ENCODE measurements around the gene JAG1.
A peak's percentile ranks its signal among the peaks of the same experiment; 100 is the strongest.

JAG1 gene

DNA sequence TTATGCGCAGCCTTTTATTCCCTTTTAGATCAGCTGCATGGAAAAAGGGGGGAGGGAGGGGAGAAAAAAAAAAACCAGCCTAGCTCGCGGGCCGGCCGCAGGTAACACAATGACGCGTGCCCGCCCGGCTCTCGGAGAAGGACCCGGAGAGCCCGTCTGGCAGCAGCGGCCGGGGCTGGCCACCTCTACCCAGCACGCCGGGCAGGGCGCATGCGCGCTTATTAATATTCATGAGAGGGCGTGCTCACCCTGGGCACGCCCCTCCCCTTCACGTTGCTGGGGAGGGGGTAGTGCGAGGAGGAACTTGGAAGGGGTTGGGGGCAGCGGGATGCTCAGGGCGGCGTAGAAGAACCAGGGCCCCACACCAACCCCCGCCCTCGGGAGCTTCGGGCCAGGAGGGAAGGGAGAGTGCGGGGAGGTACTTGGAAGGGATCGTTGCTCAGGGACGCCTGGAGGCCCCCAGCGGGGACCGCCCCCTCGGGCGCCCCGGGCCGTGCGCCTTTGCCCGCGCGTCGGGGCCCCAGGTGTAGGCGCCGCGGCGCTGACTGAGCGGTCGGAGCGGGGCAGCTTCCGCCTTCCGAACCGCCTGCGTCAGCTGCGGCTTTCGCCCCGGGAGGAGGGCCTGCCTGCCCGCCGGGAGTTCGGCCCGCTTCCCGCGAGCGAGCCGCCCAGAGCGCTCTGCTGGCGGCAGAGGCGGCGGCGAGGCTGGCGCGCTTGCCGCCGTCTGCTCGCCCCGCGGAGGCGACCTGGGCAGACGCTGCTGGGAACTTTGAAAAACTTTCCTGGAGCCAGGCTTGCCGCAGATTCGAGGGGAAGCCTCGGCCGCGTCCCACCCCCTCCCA, at the start of gene JAG1:
JAG1 (minus strand) TSS at position 158 of the 842 bp plus-strand sequence. CDS start 469 bp downstream, outside the sequence.
- peak; percentile 96 for DNase-seq

DNA sequence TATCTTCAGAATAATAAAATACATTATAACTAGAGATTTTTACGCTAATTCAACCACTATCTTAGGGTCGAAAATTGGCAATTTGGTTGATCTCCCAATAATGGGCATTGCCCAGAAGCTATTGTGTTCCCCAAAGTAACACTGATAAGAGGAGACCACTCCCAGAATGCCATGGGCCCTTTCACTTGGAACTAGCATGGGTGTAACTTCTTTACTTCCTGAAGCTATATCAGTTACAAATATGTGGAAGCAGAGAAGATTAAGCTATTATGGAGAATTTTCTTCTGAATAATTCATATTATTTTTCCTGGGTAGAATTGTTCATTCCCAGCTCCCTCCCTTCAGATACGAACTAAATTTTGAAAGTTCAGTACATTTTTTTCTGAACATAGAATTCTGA, 48.2 kb upstream of the JAG1 start:
- DNase-seq, result no peak

DNA sequence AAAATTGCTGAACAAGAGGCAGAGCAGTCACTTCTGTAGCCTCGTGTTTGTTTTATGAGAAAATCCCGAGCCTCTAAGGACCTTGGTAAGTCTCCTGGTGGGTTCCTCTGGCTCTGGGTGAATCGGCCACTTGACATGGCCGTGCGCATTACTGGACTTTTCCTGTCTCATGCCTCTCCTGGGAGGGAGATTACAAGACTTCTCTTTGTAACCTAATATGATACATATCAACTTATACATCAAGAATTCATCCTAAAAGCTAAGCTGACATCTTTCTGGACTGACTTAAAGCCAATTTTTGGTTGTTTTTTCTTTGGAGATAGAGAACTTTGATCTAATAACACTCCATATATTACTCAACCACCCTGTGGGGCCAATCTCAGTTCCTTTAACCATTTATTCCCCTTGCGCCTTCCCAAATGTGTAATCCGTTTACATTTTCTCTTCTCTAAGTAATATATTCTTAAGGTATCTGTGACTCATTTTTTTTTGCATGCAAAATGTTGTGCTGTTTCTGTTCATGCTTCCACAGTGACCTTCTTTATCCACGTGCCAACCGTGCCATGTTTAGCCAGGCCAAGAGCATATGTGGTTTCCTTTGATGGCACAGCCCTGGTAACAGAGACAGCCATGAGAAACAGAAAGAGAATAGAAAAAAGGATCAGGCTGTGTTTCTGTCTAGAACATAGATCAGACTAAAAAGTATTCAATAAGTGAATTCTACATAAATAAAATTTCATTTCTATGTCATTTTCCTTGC, 47.5 kb upstream of the JAG1 start:
- no peak for DNase-seq

DNA sequence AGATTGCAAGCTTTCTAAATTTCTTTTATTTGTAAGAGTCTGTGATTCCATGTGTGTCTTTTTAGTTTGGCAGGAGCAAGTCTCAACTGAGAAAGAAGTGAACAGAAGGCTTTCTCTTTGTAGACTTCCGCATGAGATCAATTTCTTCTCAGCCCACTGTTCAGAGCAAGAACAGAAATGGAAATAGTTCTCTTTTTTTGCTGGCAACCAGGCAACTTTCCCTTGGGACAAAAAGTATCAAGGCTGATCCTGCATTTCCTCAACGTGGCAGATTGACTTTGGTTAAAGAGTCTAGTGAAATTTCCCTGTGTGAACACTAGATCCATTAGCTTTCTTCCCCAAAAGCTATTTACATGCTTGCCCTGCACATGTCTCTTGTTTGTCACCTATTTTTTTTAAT, 46.8 kb upstream of the JAG1 start:
- no peak for DNase-seq

DNA sequence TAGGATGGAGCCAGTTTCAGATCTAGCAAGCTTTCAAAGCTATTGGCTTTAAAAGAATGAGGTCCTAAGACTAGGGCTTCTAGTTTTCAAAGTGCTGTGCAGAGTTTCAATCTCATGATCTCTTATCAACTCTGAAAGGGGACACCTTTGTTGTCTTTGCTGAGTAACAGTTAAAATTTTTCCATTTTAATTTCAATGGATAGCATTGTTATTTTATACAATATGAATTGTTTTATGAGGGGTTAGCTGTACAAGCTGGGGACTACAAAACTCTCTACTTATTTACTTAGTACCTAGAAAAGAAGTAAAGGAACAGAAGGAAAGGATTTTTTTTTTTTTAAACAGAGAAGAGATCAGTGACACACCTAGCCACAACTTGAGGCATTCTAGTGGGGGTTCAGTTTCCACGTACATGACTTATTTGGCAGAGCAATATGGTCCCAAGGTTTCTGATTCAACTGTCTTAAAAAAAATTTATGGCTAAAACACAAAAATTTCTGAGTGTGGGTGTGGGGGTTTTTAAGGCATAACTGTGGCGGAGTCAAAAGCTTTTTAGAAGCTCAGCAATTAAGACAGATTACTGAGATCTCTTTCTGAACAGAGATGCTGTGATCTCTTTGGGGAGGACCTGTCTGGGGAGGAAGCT, 46.1 kb upstream of the JAG1 start:
- no peak for DNase-seq

DNA sequence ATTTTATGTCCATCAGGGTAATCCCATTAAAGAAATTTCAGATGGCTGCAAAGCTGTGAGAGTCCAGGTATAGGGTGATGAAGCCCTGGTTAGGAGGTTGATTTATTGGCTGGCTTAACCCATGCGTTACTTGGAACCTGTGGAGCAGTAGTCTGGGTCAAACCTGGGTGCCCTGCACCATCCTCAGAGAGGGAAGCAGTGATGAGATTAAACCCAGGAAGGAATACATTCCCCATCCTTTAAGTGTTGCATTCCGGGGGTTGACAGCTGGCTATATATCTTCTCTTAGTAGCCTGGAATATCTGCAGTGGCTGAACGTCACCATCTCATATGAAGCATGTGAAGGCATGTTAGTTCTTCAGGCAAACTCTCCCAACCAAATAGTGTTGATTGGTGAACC, 44.9 kb upstream of the JAG1 start:
- DNase-seq, result no peak

DNA sequence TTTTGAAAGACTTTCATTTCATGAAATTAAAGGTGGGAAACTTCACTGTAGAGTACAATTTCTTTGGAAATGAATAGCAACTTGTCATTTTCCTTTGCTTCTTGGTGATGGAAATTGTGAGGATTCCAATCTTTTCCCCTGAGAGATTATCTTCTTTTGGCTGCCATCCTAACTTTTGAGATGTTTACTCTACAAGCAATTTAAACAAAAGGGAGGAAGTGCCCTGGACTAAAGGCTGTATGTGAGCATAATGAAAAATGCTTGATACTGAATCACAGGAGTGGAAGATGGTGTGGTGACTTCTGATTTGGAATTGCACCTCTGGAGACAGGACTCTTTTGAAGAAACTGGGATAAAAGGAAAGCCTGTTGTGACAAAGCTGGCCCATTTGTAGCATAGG, 43.1 kb upstream of the JAG1 start:
- DNase-seq, result no peak

DNA sequence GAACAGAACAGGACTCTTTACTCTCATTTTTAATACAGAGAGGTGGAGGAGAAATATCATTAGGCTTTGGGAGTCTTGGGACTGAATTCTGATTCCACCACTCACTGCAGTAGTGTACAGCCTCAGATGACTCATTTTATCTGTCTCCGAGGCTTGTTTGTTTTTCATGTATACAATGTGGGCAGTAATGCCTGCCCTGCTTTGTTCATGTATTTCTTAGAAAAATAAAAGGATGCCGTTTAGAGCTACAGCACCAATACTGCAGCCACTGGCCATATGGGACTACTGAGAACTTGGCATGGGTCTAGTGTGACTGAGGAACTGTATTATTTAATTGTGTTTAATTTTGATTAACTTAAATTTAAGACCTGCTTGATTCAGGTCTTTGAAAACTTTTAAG, 41.2 kb upstream of the JAG1 start:
- no peak for DNase-seq

DNA sequence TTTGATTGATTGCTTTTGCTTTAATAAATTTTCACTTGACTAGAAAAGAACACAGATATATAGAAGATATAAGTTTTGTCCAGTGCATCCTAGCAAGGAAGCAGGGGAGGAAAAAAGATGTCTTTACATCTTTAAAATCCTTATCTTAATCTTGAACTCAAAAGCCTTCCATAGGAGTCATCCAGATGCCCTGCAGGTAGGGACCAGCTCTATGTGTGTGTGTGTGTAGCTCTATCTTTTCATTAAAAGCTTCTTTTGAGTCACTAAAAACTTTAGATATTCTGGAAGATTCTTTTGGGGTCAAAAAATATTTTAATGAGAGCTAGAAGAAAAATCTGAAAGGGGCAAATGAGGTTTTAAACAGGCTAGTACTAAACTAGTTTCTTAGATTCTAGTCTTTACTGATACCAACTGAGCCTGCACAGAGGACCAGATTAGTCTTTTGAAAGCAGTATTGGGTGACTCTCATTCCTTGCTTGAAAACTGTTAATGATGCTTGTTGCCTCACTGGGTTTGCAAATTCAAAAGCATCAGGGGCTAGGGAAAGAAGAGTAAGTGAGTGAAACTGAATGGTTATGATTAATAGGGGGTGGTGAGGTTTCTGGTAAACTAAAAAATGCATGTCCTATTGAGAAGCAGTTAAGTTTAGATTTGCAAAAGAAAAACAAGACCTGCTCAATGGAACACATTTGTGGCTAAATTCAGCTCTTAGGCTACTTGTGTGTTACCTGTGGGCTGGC, 40.6 kb upstream of the JAG1 start:
- no peak for DNase-seq

DNA sequence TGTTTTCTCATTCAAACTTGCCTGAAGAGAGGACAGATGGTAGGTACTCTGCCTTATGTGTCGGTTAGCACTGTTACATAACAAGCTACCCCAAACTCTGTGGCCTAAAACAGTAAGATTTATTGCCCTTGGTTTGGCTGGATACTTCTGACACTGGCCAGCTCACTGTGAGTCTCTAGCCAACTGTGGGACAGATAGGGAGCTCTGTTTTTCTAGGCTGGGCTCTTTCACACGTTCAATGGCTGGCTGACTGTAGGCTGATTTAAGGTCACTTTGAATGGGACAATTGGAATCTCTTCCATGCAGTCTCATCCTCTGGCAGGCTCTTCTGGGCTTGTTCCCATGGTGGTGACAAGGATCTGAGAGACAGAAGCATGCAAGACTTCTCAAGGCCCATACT, 39.4 kb upstream of the JAG1 start:
- DNase-seq, result no peak

DNA sequence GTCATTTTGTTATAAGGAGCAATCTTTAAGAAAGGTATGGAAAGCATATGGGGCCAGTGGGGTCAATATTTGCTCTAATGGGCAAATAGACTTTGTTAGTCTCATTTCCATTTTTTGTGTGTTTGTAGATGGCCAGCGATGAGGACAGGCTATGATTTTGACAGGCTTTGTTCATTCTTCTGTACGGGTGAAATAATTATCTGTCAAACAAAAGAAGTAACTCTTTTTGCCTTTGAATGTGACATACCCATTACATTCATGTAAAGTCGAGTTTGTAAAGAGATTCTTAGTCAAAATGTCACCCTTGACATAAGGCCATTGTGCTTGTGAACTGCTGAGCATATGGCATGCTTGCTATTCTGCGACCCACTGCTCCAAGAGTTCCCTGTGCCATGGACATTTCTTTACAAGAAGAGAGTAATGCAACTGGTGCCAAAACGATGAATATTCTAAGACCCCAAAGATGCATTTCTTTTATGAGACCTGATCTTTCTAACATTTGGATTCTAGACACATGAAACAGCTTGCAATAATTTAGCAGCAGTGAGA, 38.2 kb upstream of the JAG1 start:
- no peak for DNase-seq

DNA sequence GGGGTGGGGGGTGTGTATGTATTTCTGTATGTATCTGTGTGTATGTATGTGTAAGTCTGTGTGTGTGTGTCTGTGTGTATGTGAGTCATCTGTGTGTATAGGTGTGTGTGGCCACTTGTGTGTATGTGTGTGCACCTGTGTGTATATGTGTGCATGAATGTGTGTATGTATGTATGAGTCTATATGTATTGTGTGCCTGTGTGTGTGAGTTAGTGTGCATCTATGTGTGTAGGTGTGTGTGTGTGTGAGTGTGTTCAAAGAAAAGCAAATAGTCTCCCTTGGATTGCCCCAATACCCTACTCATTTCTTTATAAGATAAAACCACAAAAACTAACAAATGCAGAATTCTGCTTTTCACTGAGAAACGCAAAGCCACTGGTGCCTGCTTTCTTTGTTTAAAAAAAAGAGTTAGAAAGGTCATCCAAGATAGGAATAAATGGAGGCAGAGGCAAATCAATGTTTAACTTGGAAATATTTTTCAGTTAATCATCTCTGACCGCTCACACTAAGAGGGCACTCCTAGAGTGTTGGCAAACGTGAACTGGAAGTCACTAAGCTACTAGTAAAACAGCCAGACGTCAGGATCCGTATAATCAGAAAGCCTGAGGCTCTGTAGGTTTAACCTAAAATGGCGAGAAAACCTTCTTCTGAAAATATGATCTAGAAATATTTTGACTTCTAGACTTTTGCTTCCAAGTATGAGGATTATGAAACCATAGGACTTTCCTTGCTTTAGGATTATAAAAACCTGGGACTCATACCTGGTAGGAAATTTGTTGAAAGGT, 37.4 kb upstream of the JAG1 start:
- no peak for DNase-seq

DNA sequence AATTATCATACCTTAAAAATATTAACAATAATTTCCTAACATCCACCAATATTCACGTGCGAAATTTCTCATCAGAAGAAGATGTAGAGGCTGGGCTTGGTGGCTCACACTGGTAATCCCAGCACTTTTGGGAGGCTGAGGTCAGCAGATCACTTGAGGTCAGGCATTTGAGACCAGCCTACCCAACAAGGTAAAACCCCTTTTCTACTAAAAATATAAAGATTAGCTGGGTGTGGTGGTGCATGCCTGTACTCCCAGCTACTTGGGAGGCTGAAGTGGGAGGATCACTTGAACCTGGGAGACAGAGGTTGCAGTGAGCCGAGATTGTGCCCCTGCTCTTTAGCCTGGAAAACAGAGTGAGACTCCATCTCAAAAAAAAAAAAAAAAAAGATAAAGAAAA, 36.1 kb upstream of the JAG1 start:
- no peak for DNase-seq

DNA sequence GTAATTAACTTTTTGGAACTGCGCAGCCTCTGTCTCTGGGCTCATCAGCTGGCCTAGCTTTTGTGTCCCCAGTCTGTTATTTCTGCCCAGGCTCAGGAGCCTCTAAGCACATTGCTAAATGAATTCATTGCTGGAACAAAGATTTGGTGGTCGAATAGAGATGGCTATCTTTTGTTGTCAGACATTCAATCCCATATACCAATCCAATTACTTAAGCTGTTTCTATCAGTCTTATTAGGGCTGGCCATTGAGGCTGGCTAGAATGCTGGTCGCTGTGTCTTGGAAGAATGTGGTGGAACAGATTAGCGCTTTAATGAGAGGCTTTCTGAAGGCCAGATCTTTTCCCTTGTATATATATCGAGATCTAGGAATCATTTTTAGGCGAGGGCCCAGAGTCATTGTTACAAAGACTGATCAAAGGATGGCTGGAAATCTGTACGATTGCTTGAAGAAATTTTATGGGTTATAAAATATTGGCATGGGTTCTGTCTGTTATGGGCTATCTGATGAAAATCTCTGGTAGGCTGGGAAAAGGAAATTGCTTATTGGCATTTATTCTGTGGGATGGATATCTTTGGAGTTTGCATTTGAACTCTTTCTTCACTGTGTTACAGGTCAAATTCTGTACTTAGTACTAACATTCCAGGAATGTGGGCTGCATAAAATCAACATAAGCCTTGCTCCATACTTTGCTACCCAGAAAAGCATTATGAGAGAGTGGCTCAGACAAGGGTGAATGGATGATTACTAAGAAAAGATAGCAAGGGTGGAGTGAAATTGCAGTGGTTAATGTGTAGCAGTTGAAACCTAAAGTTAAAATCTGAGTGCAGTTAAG, 34.8 kb upstream of the JAG1 start:
- no peak for DNase-seq

DNA sequence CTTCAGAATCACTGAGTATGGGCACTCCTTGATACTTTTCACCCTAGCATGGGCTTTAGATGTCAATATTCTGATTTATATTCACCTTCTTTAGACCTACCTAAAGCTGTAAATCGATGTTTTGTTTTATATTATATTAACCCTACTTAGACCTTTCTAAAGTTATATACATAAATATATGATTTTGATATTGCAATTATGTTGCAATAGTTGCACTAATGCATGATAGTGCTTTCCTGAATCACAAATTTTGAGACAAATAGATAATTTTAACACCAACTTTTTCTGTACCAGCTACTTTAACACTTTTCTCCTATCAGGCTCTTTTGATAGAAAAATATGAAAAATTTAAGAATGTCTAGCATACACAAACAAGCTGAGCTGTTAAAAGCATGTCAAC, 34.0 kb upstream of the JAG1 start:
- DNase-seq, result no peak

DNA sequence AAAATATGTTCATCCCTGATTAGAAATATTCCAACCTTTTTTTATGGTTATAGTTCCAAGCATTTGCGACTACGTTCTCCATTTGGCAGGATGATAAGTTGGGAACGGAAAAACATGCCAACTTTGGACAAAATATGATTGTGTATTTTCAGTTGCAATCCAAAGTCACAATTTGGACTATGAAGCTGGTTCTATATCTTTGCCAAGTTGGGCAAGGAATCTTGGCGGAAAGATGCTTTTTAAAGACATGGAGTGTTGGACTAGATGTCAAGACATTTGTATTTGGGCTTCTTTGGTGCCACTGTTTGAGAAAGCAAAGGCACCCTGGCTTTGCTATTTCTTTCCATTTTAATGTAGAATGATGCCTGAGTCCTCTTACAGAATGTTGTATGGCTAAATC, 33.3 kb upstream of the JAG1 start:
- no peak for DNase-seq

DNA sequence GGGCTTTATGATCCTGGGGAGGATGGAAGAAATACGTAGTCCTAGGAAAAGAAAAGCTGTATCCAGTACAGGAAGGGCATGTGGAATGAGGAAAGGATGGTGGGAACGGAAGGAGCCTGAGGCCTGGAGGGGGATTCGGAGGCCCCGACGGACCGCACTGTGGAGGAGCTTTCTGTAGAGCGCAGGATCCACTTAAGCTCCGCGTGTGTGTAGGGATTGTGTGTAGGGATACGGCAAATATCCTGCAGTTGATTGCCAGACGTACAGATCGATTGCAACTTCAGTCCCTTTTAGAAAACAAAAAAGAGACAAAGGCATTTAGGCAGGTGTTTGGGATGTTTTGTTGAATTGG, 32.6 kb upstream of the JAG1 start:
- no peak for DNase-seq

DNA sequence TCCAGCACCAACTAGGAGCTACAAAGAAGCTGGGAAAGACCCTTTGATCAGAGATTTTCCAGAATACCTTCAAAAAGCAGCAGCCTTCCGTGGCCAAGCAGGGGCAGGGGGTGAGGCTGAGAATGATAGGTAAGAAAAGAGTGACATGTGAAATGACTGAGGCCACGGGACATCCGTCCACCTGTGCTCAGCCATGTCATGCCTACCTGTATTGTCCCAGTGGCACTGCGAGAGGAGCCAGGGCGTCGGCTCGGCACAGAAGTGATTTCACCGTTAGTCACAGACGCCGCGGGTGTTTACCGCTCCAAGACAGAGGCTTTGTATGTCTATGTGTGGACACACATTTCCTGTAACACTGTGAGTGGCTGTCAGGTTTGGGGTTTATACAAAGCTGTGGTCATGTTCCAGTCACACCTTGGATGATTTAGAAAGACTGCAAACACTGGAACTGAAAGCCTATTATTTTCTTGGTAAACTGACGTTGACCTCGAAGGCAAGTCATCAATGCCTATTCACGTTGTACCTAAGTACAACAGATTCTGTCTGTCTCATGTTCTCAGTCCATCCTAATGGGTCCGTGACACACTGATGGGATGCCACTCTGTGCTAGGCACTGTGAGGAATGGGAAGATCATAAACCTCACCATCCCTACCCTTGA, 32.1 kb upstream of the JAG1 start:
- DNase-seq, result no peak

DNA sequence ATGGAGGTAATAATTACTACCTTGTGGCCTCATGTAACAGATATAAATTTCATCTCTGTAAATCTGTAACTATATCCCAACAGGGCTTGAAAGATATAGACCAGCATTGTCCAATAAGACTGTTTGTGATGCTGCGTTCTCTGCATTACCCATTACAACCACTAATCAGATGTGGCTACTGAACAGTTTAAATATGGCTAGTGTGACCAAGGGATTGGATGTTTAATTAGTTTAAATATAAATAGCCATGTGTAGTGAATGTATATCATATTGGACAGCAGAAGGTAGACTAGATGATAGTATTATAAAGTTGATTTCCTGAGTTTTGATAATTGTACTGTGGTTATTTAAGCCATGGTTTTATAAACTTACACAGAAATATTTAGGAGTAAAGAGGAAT, 27.8 kb upstream of the JAG1 start:
- no peak for DNase-seq

DNA sequence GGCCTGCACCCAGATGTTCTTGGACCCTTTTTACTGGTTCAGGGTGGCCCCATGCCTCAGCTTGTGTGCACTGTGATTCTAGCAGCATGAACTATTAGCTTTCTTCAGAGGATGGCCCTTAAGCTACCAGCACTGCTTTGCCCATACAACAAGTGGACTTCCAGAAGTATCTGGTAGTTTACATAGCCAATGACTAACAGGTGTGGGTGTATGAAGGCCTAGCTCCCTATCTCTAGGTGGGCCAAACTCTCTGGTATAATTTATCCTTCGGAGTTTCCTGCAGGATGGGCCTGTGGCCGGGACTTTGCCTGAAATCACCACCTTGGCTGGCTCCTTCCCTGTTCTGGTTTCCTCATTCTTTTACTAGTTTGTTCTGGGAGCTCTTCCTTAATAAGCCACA, 26.1 kb upstream of the JAG1 start:
- no peak for DNase-seq

DNA sequence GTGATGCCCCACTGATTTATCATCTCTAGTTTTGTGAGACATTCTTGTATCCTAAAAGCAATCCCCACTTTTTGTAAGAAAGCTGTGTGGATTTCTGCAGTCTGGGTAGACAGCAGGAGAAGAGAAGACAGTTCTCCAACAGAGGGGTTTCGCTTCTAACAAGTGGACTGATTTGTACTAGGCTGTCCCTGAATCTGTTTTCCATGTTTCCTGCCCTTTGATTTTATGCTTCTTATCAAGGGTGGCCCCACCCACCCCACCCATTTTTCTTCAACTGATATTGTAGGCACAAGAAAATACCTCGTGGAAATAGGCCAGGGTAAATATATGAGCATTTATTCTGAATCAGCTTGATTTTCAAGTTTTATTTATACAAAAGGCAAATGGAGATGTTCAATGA, 25.7 kb upstream of the JAG1 start:
- DNase-seq, result no peak
